H1 (cell line): ENCODE measurements around the gene ARHGEF39.

Experiments used
- ASH2L ChIP-seq: fragments of 200-600, 300-600 bp; sonication (generic); IDR thresholded peaks from one replicate; pipeline ENCODE4 v1.7.1; 2017; ENCODE audit warnings: low read length
- BRCA1 ChIP-seq: IDR thresholded peaks from 2 replicates; pipeline ENCODE4 v1.6.1; 2012; ENCODE audit warnings: low read depth, low read length, improper control_type of control experiment
- CTCF ChIP-seq, 3 experiments: IDR thresholded peaks; 1 replicate in 2 of 3; 2 replicates in 1 of 3; pipeline versions ENCODE4 v1.5.1 to v1.6.1; 2011; ENCODE audit warnings: low read length in 3 of 3, mild to moderate bottlenecking in 3 of 3, inconsistent platforms in 2 of 3, low read depth in 1 of 3, moderate library complexity in 1 of 3; ENCODE audit not compliant: insufficient read depth in 1 of 3; ENCODE audit errors: control extremely low read depth in 1 of 3
- EP300 ChIP-seq, 2 experiments: IDR thresholded peaks; 1 replicate in 1 of 2; 2 replicates in 1 of 2; pipeline ENCODE4 v1.6.1; 2011 to 2012; ENCODE audit warnings: low read depth in 2 of 2, low read length in 2 of 2, mild to moderate bottlenecking in 2 of 2, borderline replicate concordance in 1 of 2, inconsistent platforms in 1 of 2, moderate library complexity in 1 of 2
- EZH2 ChIP-seq: fragments of 200-600 bp; sonication (generic); IDR thresholded peaks from 2 replicates; pipeline ENCODE4 v1.7.1; 2012; ENCODE audit warnings: low read depth, mild to moderate bottlenecking, moderate library complexity, low read length, inconsistent platforms; ENCODE audit not compliant: severe bottlenecking
- POLR2A ChIP-seq, 2 experiments: IDR thresholded peaks; 1 replicate in 1 of 2; 2 replicates in 1 of 2; pipeline ENCODE4 v1.6.1; 2011; ENCODE audit warnings: low read depth in 2 of 2, low read length in 2 of 2, mild to moderate bottlenecking in 2 of 2; ENCODE audit errors: control extremely low read depth in 1 of 2
- POLR2AphosphoS5 ChIP-seq: IDR thresholded peaks from 2 replicates; pipeline ENCODE4 v1.6.1; 2011; ENCODE audit warnings: low read depth, low read length
- RAD21 ChIP-seq, 2 experiments: IDR thresholded peaks in 1 of 2; conservative IDR thresholded peaks in 1 of 2; 2 replicates each; pipeline ENCODE4 v1.6.1; 2011; ENCODE audit warnings: low read depth in 2 of 2, low read length in 2 of 2, improper control_type of control experiment in 1 of 2, inconsistent platforms in 1 of 2, mild to moderate bottlenecking in 1 of 2, moderate library complexity in 1 of 2
- TCF12 ChIP-seq: IDR thresholded peaks from 2 replicates; pipeline ENCODE4 v1.6.1; 2011; ENCODE audit warnings: low read depth, mild to moderate bottlenecking, low read length

DNA sequence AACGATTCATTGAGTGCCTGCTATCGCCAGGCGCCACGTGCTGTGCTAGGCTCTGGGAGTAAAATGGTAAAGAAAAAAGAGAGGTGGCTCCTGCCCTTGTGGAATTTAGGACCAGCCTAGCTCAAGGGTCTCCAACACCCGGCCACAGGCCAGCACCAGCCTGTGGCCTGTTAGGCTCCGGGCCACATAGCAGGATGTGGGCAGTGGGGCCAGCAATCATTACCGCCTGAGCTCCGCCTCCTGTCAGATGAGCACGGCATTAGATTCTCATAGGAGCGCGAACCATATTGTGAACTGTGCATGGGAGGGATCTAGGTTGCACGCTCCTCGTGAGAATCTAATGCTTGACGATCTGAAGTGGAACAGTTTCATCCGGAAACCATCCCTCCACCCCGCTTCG, 8.6 kb downstream of the ARHGEF39 start:
- no peak for TF ChIP-seq TCF12
- no peak for TF ChIP-seq POLR2AphosphoS5
- TF ChIP-seq EP300 (IDR thresholded peaks at IDR 0.05; ENCODE audit: borderline replicate concordance in 1 of 2, low read depth in 2 of 2, low read length in 2 of 2), result no peak
- no peak for TF ChIP-seq POLR2A (IDR thresholded peaks at IDR 0.05; ENCODE audit: control extremely low read depth in 1 of 2, low read depth in 2 of 2, low read length in 2 of 2)
- no peak for TF ChIP-seq CTCF (IDR thresholded peaks at IDR 0.05; ENCODE audit: control extremely low read depth in 1 of 3, insufficient read depth in 1 of 3, low read depth in 1 of 3, low read length in 3 of 3)
- no peak for TF ChIP-seq EZH2
- TF ChIP-seq RAD21 (IDR thresholded peaks at IDR 0.05 in 1 of 2, conservative IDR thresholded peaks at IDR 0.05 in 1 of 2; ENCODE audit: low read depth in 2 of 2, low read length in 2 of 2), result no peak
- no peak for TF ChIP-seq ASH2L
- TF ChIP-seq BRCA1, result no peak
